Endothelial cell of umbilical vein (primary cell): ENCODE data around the gene ZNF396. TPM values are rescaled to one million over a fixed set of nuclear protein-coding genes. Genes with fewer than 3 reads are reported as not detected.

ENCODE experiments used
- BruUV-seq: library from RNA; stranded (reverse); fragments of 400-500 nt; replicated peaks from 2 replicates; lab custom pipeline; 2021; lab: Mats Ljungman, UMichigan
- CTCF ChIA-PET: fragments of 300-600, 350-600 bp; sonication (Branson Sonifier 250); formaldehyde crosslinking; loops from one replicate; lab custom pipeline; 2021; ENCODE audit warnings: antibody characterized with exemption, inconsistent platforms; lab: Charles Lee
- POLR2A ChIA-PET: fragments of 300-600, 350-600 bp; sonication (Branson Sonifier 250); formaldehyde crosslinking; loops from one replicate; lab custom pipeline; 2021; ENCODE audit warnings: antibody characterized with exemption, inconsistent platforms; lab: Charles Lee
- DNase-seq: peaks from one replicate; pipeline ENCODE4 v3.0.0-alpha.2; 2011; ENCODE audit warnings: low read depth, low spot score
- FAIRE-seq: peaks from 2 replicates; lab custom pipeline; 2011; peaks lifted over from hg19 to GRCh38; lab: Jason Lieb, UNC
- H2AFZ ChIP-seq: 2 replicates; pipeline ENCODE4 v1.6.0; 2012; ENCODE audit warnings: low read depth, low read length, control low read depth, inconsistent platforms
- H3K27ac ChIP-seq: 2 replicates; pipeline ENCODE4 v1.5.1; 2011; ENCODE audit warnings: low read depth, mild to moderate bottlenecking, control low read depth, low read length, moderate library complexity; ENCODE audit not compliant: insufficient read depth
- H3K27me3 ChIP-seq, 2 experiments: 2 replicates each; pipeline versions ENCODE4 v1.6.0 to v1.6.1; 2011; ENCODE audit warnings: low read length in 2 of 2, mixed read lengths in 1 of 2; ENCODE audit not compliant: control insufficient read depth in 2 of 2, insufficient read depth in 2 of 2
- H3K36me3 ChIP-seq, 2 experiments: 2 replicates in 1 of 2; 3 replicates in 1 of 2; pipeline ENCODE4 v1.5.1; 2011; ENCODE audit warnings: low read length in 2 of 2, mild to moderate bottlenecking in 1 of 2, moderate library complexity in 1 of 2; ENCODE audit not compliant: control insufficient read depth in 2 of 2, insufficient read depth in 2 of 2; ENCODE audit errors: extremely low read depth in 1 of 2
- H3K4me1 ChIP-seq: 3 replicates; pipeline ENCODE4 v1.5.1; 2011; ENCODE audit warnings: mild to moderate bottlenecking, low read length; ENCODE audit not compliant: control insufficient read depth, insufficient read depth; ENCODE audit errors: extremely low read depth
- H3K4me2 ChIP-seq: 2 replicates; pipeline ENCODE4 v1.6.1; 2011; ENCODE audit warnings: low read length, control low read depth, mixed read lengths; ENCODE audit not compliant: insufficient read depth
- H3K4me3 ChIP-seq, 3 experiments: fragments of 200-600 bp in 1 of 3; sonication (generic), shearing (Covaris generic) in 1 of 3; replicated peaks in 1 of 3; 2 replicates each; pipeline ENCODE4 v1.5.1; 2011 to 2016; ENCODE audit warnings: control low read depth in 3 of 3, low read length in 3 of 3, mild to moderate bottlenecking in 2 of 3, inconsistent platforms in 1 of 3, low read depth in 1 of 3, moderate library complexity in 1 of 3; ENCODE audit not compliant: insufficient read depth in 1 of 3
- H3K79me2 ChIP-seq: 2 replicates; pipeline ENCODE4 v1.6.0; 2012; ENCODE audit warnings: low read length, inconsistent platforms; ENCODE audit not compliant: control insufficient read depth, insufficient read depth
- H3K9ac ChIP-seq: replicated peaks from 2 replicates; pipeline ENCODE3; 2011; ENCODE audit warnings: low read length, control low read depth; ENCODE audit not compliant: insufficient read depth; ENCODE audit errors: extremely low read depth
- H3K9me1 ChIP-seq: replicated peaks from 3 replicates; pipeline ENCODE4 v1.6.0; 2011; ENCODE audit warnings: mild to moderate bottlenecking, low read length; ENCODE audit not compliant: control insufficient read depth, insufficient read depth; ENCODE audit errors: extremely low read depth
- H3K9me3 ChIP-seq: replicated peaks from 2 replicates; pipeline ENCODE4 v1.5.1; 2012; ENCODE audit warnings: low read length, inconsistent platforms; ENCODE audit not compliant: control insufficient read depth, insufficient read depth
- H4K20me1 ChIP-seq: replicated peaks from 2 replicates; pipeline ENCODE3; 2011; ENCODE audit warnings: mild to moderate bottlenecking, low read length; ENCODE audit not compliant: control insufficient read depth, insufficient read depth; ENCODE audit errors: extremely low read depth
- CTCF ChIP-seq, 2 donors: IDR thresholded peaks; 1 replicate in 1 of 2; 2 replicates in 1 of 2; pipeline ENCODE4 v1.5.1; 2011; ENCODE audit warnings: low read length in 2 of 2, mild to moderate bottlenecking in 2 of 2, moderate library complexity in 2 of 2, control low read depth in 1 of 2, inconsistent platforms in 1 of 2, low read depth in 1 of 2; ENCODE audit not compliant: insufficient read depth in 1 of 2; ENCODE audit errors: extremely low read depth in 1 of 2
- EZH2 ChIP-seq: IDR thresholded peaks from 2 replicates; pipeline ENCODE4 v1.6.1; 2012; ENCODE audit warnings: borderline replicate concordance, low read depth, mild to moderate bottlenecking, moderate library complexity, low read length, inconsistent platforms; ENCODE audit not compliant: severe bottlenecking
- FOS ChIP-seq: IDR thresholded peaks from 2 replicates; pipeline ENCODE4 v1.6.1; 2011; ENCODE audit warnings: mild to moderate bottlenecking, low read length, moderate library complexity, borderline replicate concordance; ENCODE audit not compliant: insufficient read depth
- GATA2 ChIP-seq: IDR thresholded peaks from 2 replicates; pipeline ENCODE4 v1.7.0; 2011; ENCODE audit warnings: low read depth, mild to moderate bottlenecking, moderate library complexity, mixed read lengths, low read length; ENCODE audit not compliant: insufficient read length, insufficient read depth
- JUN ChIP-seq: IDR thresholded peaks from 2 replicates; pipeline ENCODE4 v1.6.1; 2011; ENCODE audit warnings: borderline replicate concordance, low read depth; ENCODE audit not compliant: insufficient read length, insufficient read depth
- MAX ChIP-seq: IDR thresholded peaks from 2 replicates; pipeline ENCODE4 v1.6.1; 2011; ENCODE audit not compliant: insufficient read depth, insufficient read length
- MYC ChIP-seq: IDR thresholded peaks from one replicate; pipeline ENCODE4 v1.6.1; 2011; ENCODE audit warnings: mild to moderate bottlenecking, low read depth, low read length
- POLR2A ChIP-seq: IDR thresholded peaks from 2 replicates; pipeline ENCODE4 v1.6.1; 2012; ENCODE audit warnings: low read depth, mild to moderate bottlenecking, control low read depth, low read length
- POLR2AphosphoS5 ChIP-seq: IDR thresholded peaks from 2 replicates; pipeline ENCODE4 v1.6.1; 2012; ENCODE audit warnings: low read depth, mild to moderate bottlenecking, control low read depth, low read length, moderate library complexity; ENCODE audit not compliant: insufficient read depth
- dilution Hi-C: fragments of 300-500 bp; cut with MboI; formaldehyde crosslinking; loops from one replicate; pipeline ENCODE4 v1.15.0; 2019; ENCODE audit warnings: low sequenced_read_pairs; ENCODE audit not compliant: extremely low pct_ligation_motif_present
- intact Hi-C: fragments of 100-400 bp; cut with micrococcal nuclease; formaldehyde crosslinking; loops from one replicate; pipeline ENCODE4 v1.10.0; 2022
- polyA plus RNA-seq, 4 experiments: library from polyadenylated mRNA; depleted of rRNA in 3 of 4; stranded (reverse) in 3 of 4; unstranded in 1 of 4; fragments of >200 nt; gene quantifications; 2 replicates each; pipeline versions ENCODE4 v1.2.1 to v1.2.3, GENCODE V29; 2011 to 2012; ENCODE audit warnings: missing spikeins in 1 of 4
- total RNA-seq: library from RNA; stranded (reverse); gene quantifications from 2 replicates; pipeline ENCODE4 v1.2.3, GENCODE V29; 2021

The ZNF396 gene
- total and polyA plus RNA-seq, 2 donors (not counting 3 experiments of a cell fraction or from before 2014, with no cell fraction given) = 0.28 to 0.44 TPM

- H4K20me1 ChIP-seq = no peaks in the 10 kb centered on the region
- CTCF ChIA-PET = interaction anchor here (0.6 to 1.6 kb wide), 42 partner anchors 8 to 929 kb away, joined by 3 to 121 read pairs (median 4); partner anchors contain the start of genes ZNF24, ZNF397 and ZSCAN30
- no peaks in the 10 kb centered on the region for H3K79me2 ChIP-seq
- H3K9me3 ChIP-seq = no peaks in the 10 kb centered on the region
- dilution Hi-C loops = no loop called here
- DNase-seq = peak; percentile 86
- no peak overlapping the region for H3K4me3 ChIP-seq
- no peaks in the 10 kb centered on the region for H3K4me1 ChIP-seq
- no peaks in the 10 kb centered on the region for H3K9me1 ChIP-seq
- H2AFZ ChIP-seq = peak overlapping the region; percentile 79
- peak overlapping the region; percentile 49 for H3K4me2 ChIP-seq
- BruUV-seq = no TSS peak
- TF ChIP-seq EZH2 (no peak), CTCF (IDR thresholded peaks at IDR 0.05; ENCODE audit: extremely low read depth in 1 of 2, insufficient read depth in 1 of 2, low read depth in 1 of 2, low read length in 2 of 2) (peak; percentile 81 to 82), JUN (no peak), FOS (no peak)
- peak; percentile 96 for FAIRE-seq
- no peaks in the 10 kb centered on the region for H3K27me3 ChIP-seq
- H3K36me3 ChIP-seq = no peaks in the 10 kb centered on the region
- H3K27ac ChIP-seq = no peak overlapping the region
- H3K9ac ChIP-seq = no peak overlapping the region
- POLR2A ChIA-PET = interaction anchor here (1.0 kb wide), 1 partner anchor 115 kb away, joined by 4 read pairs; the partner anchor contains the start of gene ZNF397
- intact Hi-C loops = loop anchor here (1.0 to 10.0 kb wide), 3 partner anchors 124 to 490 kb away; no protein-coding TSS in a partner anchor
Measured at GRCh38 chr18:35355140-35355618, 22.0 kb downstream of the ZNF396 start.

- H3K27me3 ChIP-seq = no peaks in the 10 kb centered on the region
- H3K4me3 ChIP-seq = no peak overlapping the region
- TF ChIP-seq CTCF (IDR thresholded peaks at IDR 0.05; ENCODE audit: extremely low read depth in 1 of 2, insufficient read depth in 1 of 2, low read depth in 1 of 2, low read length in 2 of 2) (no peak), POLR2AphosphoS5 (no peak), POLR2A (no peak), GATA2 (no peak), MYC (no peak), EZH2 (no peak), MAX (no peak), FOS (no peak), JUN (no peak)
- ChIA-PET POLR2A (no interaction called here), CTCF (no interaction called here)
- no peaks in the 10 kb centered on the region for H4K20me1 ChIP-seq
- no peak overlapping the region for H3K4me2 ChIP-seq
- H3K27ac ChIP-seq = no peak overlapping the region
- BruUV-seq = no TSS peak
- no peaks in the 10 kb centered on the region for H3K4me1 ChIP-seq
- H3K36me3 ChIP-seq = no peaks in the 10 kb centered on the region
- H3K79me2 ChIP-seq = no peaks in the 10 kb centered on the region
- no peak overlapping the region for H2AFZ ChIP-seq
- H3K9me3 ChIP-seq = no peaks in the 10 kb centered on the region
- intact Hi-C loops = loop anchor here (10.0 kb wide), 1 partner anchor 488 kb away; no protein-coding TSS in a partner anchor
- H3K9me1 ChIP-seq = no peaks in the 10 kb centered on the region
- H3K9ac ChIP-seq = no peak overlapping the region
- no peak for DNase-seq
- dilution Hi-C loops = no loop called here
- FAIRE-seq = no peak
Measured at GRCh38 chr18:35352778-35353177, 24.4 kb downstream of the ZNF396 start.
